ENCODE measurements around the gene ABCA13. TPM values are rescaled to one million over a fixed set of nuclear protein-coding genes. Genes with fewer than 3 reads are reported as not detected.

Gene ABCA13
- total and polyA plus RNA-seq, 2 donors, result 0.22 to 2.0 TPM

GRCh38 chr7:48158404-48158803 lies 12.9 kb upstream of the ABCA13 start:
- no peak for DNase-seq (ENCODE audit: extremely low spot score)
- no peaks in the 10 kb centered on the region for H3K36me3 ChIP-seq (ENCODE audit: insufficient read depth)
- no peak overlapping the region for H3K4me3 ChIP-seq (ENCODE audit: low read depth, low read length)
- WGBS, result 90% methylated on average over 2 of the region's 2 CpGs
- H3K27ac ChIP-seq (ENCODE audit: low read depth), result no peak overlapping the region
- no peaks in the 10 kb centered on the region for H3K4me1 ChIP-seq (ENCODE audit: insufficient read depth)

- no peak for DNase-seq (ENCODE audit: extremely low spot score)
- 84% methylated on average over 1 of the region's 1 CpG for WGBS
- no peaks in the 10 kb centered on the region for H3K4me1 ChIP-seq (ENCODE audit: insufficient read depth)
Measured at GRCh38 chr7:48161407-48162125, 9.7 kb upstream of the ABCA13 start.

GRCh38 chr7:48165157-48165556 lies 6.1 kb upstream of the ABCA13 start:
- DNase-seq (ENCODE audit: extremely low spot score), result no peak
- H3K4me1 ChIP-seq (ENCODE audit: insufficient read depth), result no peaks in the 10 kb centered on the region
- no peak overlapping the region for H3K27ac ChIP-seq (ENCODE audit: low read depth)
- no peak overlapping the region for H3K4me3 ChIP-seq (ENCODE audit: low read depth, low read length)
- 77% methylated on average over 2 of the region's 2 CpGs for WGBS
- no peaks in the 10 kb centered on the region for H3K36me3 ChIP-seq (ENCODE audit: insufficient read depth)

More at GRCh38 chr7:48161407-48162125, 9.7 kb upstream of the ABCA13 start:
- no peaks in the 10 kb centered on the region for H3K36me3 ChIP-seq (ENCODE audit: insufficient read depth)
- H3K4me3 ChIP-seq (ENCODE audit: low read depth, low read length), result no peak overlapping the region
- no peak overlapping the region for H3K27ac ChIP-seq (ENCODE audit: low read depth)

- no peak for DNase-seq (ENCODE audit: extremely low spot score)
- no peak overlapping the region for H3K27ac ChIP-seq (ENCODE audit: low read depth)
- 58% methylated on average over 2 of the region's 2 CpGs for WGBS
- H3K4me3 ChIP-seq (ENCODE audit: low read depth, low read length), result no peak overlapping the region
- H3K4me1 ChIP-seq (ENCODE audit: insufficient read depth), result no peaks in the 10 kb centered on the region
- no peaks in the 10 kb centered on the region for H3K36me3 ChIP-seq (ENCODE audit: insufficient read depth)
Measured at GRCh38 chr7:48168159-48168558, 3.1 kb upstream of the ABCA13 start.

GRCh38 chr7:48170506-48170905 lies 752 bp upstream of the ABCA13 start:
- DNase-seq (ENCODE audit: extremely low spot score), result no peak
- Histone ChIP-seq H3K4me3 (ENCODE audit: low read depth, low read length) (no peak overlapping the region), H3K4me1 (ENCODE audit: insufficient read depth) (no peaks in the 10 kb centered on the region), H3K36me3 (ENCODE audit: insufficient read depth) (no peaks in the 10 kb centered on the region), H3K27ac (ENCODE audit: low read depth) (no peak overlapping the region)
- WGBS, result 61% methylated on average over 3 of the region's 3 CpGs

GRCh38 chr7:48173313-48173712 lies 2.1 kb downstream of the ABCA13 start:
- Histone ChIP-seq H3K4me3 (ENCODE audit: low read depth, low read length) (no peak overlapping the region), H3K27ac (ENCODE audit: low read depth) (no peak overlapping the region), H3K4me1 (ENCODE audit: insufficient read depth) (no peaks in the 10 kb centered on the region), H3K36me3 (ENCODE audit: insufficient read depth) (no peaks in the 10 kb centered on the region)
- no peak for DNase-seq (ENCODE audit: extremely low spot score)

- H3K36me3 ChIP-seq (ENCODE audit: insufficient read depth), result no peaks in the 10 kb centered on the region
- WGBS, result 69% methylated on average over 1 of the region's 1 CpG
- DNase-seq (ENCODE audit: extremely low spot score), result no peak
- no peak overlapping the region for H3K4me3 ChIP-seq (ENCODE audit: low read depth, low read length)
- H3K4me1 ChIP-seq (ENCODE audit: insufficient read depth), result no peaks in the 10 kb centered on the region
- no peak overlapping the region for H3K27ac ChIP-seq (ENCODE audit: low read depth)
Measured at GRCh38 chr7:48173756-48174382, 2.6 kb downstream of the ABCA13 start.

GRCh38 chr7:48175019-48175418 lies 3.8 kb downstream of the ABCA13 start:
- Histone ChIP-seq H3K4me3 (ENCODE audit: low read depth, low read length) (no peak overlapping the region), H3K27ac (ENCODE audit: low read depth) (no peak overlapping the region), H3K36me3 (ENCODE audit: insufficient read depth) (no peaks in the 10 kb centered on the region), H3K4me1 (ENCODE audit: insufficient read depth) (no peaks in the 10 kb centered on the region)
- 82% methylated on average over 1 of the region's 1 CpG for WGBS
- DNase-seq (ENCODE audit: extremely low spot score), result no peak

GRCh38 chr7:48176356-48176893 lies 5.2 kb downstream of the ABCA13 start:
- H3K27ac ChIP-seq (ENCODE audit: low read depth), result no peak overlapping the region
- no peaks in the 10 kb centered on the region for H3K36me3 ChIP-seq (ENCODE audit: insufficient read depth)
- 77% methylated on average over 2 of the region's 2 CpGs for WGBS
- DNase-seq (ENCODE audit: extremely low spot score), result no peak
- H3K4me3 ChIP-seq (ENCODE audit: low read depth, low read length), result no peak overlapping the region
- H3K4me1 ChIP-seq (ENCODE audit: insufficient read depth), result no peaks in the 10 kb centered on the region

GRCh38 chr7:48177271-48177670 lies 6.0 kb downstream of the ABCA13 start:
- Histone ChIP-seq H3K4me3 (ENCODE audit: low read depth, low read length) (no peak overlapping the region), H3K36me3 (ENCODE audit: insufficient read depth) (no peaks in the 10 kb centered on the region), H3K27ac (ENCODE audit: low read depth) (no peak overlapping the region), H3K4me1 (ENCODE audit: insufficient read depth) (no peaks in the 10 kb centered on the region)
- 83% methylated on average over 11 of the region's 11 CpGs for WGBS
- no peak for DNase-seq (ENCODE audit: extremely low spot score)

GRCh38 chr7:48179496-48180030 lies 8.3 kb downstream of the ABCA13 start:
- H3K4me1 ChIP-seq (ENCODE audit: insufficient read depth), result no peaks in the 10 kb centered on the region
- 78% methylated on average over 9 of the region's 9 CpGs for WGBS

GRCh38 chr7:48180981-48181380 lies 9.7 kb downstream of the ABCA13 start:
- Histone ChIP-seq H3K27ac (ENCODE audit: low read depth) (no peak overlapping the region), H3K4me1 (ENCODE audit: insufficient read depth) (no peaks in the 10 kb centered on the region), H3K36me3 (ENCODE audit: insufficient read depth) (no peaks in the 10 kb centered on the region), H3K4me3 (ENCODE audit: low read depth, low read length) (no peak overlapping the region)
- WGBS, result 79% methylated on average over 6 of the region's 6 CpGs
- DNase-seq (ENCODE audit: extremely low spot score), result no peak

More at GRCh38 chr7:48179496-48180030, 8.3 kb downstream of the ABCA13 start:
- no peaks in the 10 kb centered on the region for H3K36me3 ChIP-seq (ENCODE audit: insufficient read depth)
- no peak overlapping the region for H3K27ac ChIP-seq (ENCODE audit: low read depth)
- no peak for DNase-seq (ENCODE audit: extremely low spot score)
- H3K4me3 ChIP-seq (ENCODE audit: low read depth, low read length), result no peak overlapping the region

- no peak for DNase-seq (ENCODE audit: extremely low spot score)
- no peaks in the 10 kb centered on the region for H3K36me3 ChIP-seq (ENCODE audit: insufficient read depth)
- 62% methylated on average over 3 of the region's 3 CpGs for WGBS
- no peak overlapping the region for H3K27ac ChIP-seq (ENCODE audit: low read depth)
- no peak overlapping the region for H3K4me3 ChIP-seq (ENCODE audit: low read depth, low read length)
- H3K4me1 ChIP-seq (ENCODE audit: insufficient read depth), result no peaks in the 10 kb centered on the region
Measured at GRCh38 chr7:48182718-48183369, 11.6 kb downstream of the ABCA13 start.

GRCh38 chr7:48183370-48183743 lies 12.1 kb downstream of the ABCA13 start:
- 82% methylated on average over 5 of the region's 5 CpGs for WGBS
- no peak overlapping the region for H3K4me3 ChIP-seq (ENCODE audit: low read depth, low read length)
- no peak for DNase-seq (ENCODE audit: extremely low spot score)

More at GRCh38 chr7:48183370-48183743, 12.1 kb downstream of the ABCA13 start:
- Histone ChIP-seq H3K27ac (ENCODE audit: low read depth) (no peak overlapping the region), H3K4me1 (ENCODE audit: insufficient read depth) (no peaks in the 10 kb centered on the region), H3K36me3 (ENCODE audit: insufficient read depth) (no peaks in the 10 kb centered on the region)
